HG03469 (cell line): ENCODE data around the gene LCN12.

Experiments used
- ATAC-seq: cut with Tn5 transposase; IDR thresholded peaks from one replicate; pipeline ENCODE4 v1.9.1; 2021; ENCODE audit warnings: mild to moderate bottlenecking, moderate library complexity, moderate number of reproducible peaks; ENCODE audit not compliant: unreplicated experiment

Gene LCN12

DNA sequence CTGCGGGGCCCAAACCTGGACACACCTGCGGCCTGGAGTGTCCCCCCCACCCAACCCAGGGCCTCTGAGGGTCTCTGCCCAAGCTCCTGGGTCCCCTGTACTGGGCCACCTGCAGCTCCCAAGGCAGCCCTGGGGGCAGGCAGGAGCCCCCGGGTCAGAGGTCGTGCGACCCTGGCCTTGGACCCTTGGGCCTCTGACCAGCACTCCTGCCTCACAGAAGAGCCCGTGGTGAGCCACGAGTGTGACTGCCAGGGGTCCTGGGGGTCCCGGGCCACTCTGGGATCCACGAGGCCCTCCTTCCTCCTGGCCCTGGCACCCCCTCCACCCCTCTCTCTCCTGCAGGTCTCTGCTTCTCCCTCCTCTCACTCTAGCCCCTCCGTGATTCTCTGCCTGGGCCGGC lies 20.3 kb downstream of the LCN12 start:
- ATAC-seq: no peak

GRCh38 chr9:136972743-136973142 lies 20.7 kb downstream of the LCN12 start:
- no peak for ATAC-seq

- no peak for ATAC-seq
These were observed 21.8 kb downstream of the LCN12 start for GRCh38 chr9:136973618-136974617.

- no peak for ATAC-seq
These were observed 22.9 kb downstream of the LCN12 start for GRCh38 chr9:136974817-136975535.

DNA sequence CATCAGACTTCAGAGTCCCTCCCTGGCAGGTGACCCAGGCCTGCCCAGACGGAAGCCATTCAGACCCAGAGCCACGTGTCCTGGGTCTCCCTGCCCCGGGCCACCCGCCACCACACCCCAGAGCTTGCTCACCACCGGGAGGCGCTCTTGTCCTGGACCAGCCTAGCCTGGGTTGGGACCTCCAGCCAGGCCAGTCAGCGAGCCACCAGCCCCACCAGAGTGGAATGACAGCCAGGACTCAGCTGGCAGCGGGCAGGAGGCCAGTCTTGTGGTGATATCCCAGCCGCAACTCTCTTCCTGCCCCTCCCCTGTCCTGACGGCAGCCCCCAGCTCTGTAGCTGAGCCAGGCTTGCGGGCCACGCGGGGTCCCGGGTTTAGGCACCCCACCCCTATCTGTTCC lies 23.6 kb downstream of the LCN12 start:
- no peak for ATAC-seq

- no peak for ATAC-seq
These were observed 25.1 kb downstream of the LCN12 start, which contains the start of gene PTGDS for GRCh38 chr9:136977223-136977622. TSS of gene PTGDS (plus strand) at chr9:136977504. CDS start at chr9:136977579, 75 bp downstream.

DNA sequence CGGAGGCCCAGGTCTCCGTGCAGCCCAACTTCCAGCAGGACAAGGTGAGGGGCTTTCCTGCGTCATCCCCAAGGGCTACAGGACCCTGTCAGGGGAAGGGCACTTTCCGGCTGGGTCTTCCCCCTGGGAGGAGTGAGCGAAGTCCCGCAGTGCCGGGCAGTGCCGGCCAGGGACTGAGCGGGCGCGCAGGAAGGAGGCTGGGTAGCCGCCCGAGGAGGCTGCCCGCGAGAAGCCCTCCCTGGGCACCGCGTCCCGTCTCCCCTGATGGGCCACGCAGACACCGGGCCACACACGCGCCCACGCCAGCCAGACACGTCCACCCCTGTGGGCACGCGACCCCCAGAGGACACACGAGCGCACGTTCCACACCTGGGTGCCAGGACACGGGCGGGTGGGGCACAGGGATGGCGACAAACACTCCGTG lies 25.6 kb downstream of the LCN12 start:
- no peak for ATAC-seq

- ATAC-seq: no peak
These were observed 26.2 kb downstream of the LCN12 start for GRCh38 chr9:136978073-136978864.

DNA sequence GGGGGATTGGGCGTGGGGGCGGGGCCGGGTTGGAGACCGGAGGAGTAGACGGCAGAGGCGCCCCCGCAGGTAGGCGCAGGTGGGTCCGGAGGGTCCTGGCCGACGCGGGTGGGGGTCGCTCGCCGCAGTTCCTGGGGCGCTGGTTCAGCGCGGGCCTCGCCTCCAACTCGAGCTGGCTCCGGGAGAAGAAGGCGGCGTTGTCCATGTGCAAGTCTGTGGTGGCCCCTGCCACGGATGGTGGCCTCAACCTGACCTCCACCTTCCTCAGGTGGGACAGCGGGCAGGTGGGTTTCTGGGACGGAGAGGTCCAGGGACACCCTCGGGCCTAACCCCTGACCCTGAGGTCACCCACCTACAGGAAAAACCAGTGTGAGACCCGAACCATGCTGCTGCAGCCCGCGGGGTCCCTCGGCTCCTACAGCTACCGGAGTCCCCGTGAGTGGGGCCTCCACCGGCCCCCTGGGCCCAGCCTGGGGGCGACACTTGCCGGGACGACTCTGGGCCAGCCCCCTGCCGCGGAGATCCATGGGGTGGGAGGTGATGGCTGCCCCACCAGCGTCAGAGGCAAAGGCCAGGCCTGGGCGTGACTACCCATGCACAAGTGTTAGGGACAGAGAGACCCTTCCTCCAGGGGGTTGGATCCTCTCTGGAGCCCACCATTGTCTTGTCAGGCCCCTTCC lies 26.9 kb downstream of the LCN12 start:
- no peak for ATAC-seq

DNA sequence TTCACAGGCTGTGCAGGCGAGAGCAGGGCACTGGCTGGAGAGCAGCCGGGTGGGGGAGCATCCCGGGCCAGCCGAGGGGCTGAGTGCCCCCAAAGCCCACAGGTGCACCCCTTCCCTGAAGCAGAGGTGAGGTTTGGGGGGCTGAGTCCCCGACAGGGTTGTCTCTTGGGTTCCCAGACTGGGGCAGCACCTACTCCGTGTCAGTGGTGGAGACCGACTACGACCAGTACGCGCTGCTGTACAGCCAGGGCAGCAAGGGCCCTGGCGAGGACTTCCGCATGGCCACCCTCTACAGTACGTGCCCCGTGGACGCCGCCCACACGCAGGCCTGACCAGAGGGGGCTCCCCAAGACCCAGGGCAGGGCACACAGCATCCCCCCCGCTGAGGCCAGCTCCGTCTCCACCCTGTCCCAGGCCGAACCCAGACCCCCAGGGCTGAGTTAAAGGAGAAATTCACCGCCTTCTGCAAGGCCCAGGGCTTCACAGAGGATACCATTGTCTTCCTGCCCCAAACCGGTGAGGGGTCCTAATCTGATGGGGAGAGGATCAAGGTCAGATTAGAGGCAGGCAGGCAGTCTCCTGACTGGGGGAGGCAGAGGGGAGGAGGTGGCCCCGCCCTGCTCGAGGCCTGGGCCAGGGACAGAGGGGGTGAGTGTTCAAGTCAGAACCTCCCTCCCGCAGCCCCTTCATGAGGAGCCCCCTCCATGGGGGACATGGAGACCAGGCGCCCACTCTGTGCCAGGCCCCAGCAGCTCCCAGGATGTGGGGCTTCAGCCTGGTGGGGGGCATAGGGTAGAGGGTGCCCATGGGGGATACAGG lies 27.9 kb downstream of the LCN12 start:
- no peak for ATAC-seq

DNA sequence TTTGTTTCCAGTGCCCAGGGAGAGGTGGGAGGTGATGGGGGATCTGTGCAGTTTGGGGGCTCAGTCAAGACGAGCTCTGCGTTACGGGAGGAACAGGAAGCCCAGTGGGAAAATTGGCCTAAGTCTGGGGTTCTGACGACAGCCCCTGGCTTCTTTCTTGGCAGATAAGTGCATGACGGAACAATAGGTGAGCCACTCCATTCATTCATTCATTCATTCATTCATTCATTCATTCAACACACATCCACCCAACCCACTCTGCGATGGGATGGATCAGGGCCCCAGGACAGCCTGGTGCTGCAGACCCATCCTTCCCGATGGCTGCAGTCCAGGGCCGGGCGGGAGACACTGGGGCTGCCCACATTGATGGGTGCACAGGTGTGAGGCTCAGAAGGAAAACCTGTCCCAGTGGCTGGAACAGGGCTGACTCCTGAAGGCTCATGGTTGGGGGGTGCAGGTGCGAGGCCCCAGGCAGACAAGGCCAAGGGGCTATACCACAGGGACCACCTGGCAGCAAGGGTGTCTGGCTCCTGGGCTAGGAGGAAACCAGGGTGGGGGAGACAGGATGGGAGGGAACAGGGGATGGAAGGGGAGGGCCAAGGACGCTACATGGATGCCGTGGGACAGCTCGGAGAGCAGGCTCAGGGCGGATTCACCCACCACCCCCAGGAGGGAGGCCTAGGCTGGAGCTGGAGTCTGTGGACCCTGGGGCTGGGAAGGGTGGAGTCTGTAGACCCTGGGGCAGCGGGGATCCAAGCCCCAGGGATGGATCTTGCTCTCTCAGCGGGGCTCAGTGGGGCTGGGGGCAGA lies 28.8 kb downstream of the LCN12 start:
- ATAC-seq: no peak

- no peak for ATAC-seq
These were observed 29.6 kb downstream of the LCN12 start for GRCh38 chr9:136981588-136982231.

DNA sequence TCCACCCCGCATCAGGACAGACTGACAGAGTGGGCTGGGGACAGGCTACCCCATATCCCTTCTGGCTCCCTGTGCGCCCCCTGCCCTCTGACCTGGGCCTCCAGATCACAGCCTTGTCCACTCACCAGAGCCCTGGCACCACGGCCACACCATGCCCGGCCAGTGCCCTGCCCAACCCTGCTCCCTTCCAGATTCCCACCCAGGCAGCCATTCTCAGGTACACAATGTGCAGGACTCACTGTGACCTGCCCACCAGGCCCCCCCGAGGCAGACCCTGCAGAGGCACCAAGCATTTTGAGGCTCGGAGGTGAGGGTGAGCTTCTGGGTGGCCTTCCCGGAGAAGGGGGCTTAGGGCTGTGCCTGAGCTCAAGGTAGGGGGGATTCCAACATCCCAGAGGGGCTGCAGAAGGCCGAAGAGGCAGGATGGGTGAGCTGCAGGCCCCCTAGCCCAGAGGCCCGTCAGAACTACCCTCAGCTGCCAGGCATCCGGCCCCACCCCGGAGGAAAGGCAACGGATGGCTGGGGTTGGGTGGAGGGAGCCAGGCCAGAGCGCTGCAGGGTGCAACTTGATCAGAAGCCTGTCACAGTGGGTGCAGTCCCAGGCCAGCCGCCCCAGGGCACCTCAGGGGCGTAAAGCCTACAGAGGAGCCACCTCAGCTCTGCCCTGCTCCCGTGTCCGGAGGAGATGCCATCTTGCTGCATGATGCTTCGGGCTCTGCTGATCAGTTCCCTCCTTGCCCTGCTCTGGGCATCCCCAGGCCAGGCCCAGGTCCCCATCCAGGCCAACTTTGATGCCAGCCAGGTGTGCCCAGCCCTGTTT lies 30.4 kb downstream of the LCN12 start, which contains the start of gene LCNL1:
Gene LCNL1 (plus strand): TSS at position 762 of the 820 bp plus-strand sequence. CDS start 594 bp downstream, outside the sequence.
- no peak for ATAC-seq

DNA sequence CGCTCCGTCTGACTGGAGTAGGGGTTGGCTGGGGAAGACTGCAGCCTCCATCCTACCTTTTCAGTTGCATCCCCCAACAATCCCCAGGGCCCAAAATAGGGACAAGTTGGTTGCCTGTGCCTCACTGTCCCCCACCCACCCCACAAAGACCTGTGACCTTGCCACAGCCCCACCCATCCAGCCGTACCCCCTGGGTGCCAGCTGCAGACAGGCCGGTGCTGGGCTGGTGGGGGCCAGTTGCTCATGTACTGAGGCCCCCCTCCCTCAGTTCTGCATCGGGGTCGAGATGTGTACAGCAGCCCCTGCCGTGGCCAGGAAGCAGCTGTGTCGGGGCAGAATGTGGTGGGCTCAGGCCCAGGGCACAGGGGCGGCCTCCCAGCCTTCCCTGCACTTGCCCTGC lies 31.1 kb downstream of the LCN12 start:
- ATAC-seq: no peak

GRCh38 chr9:136983656-136984314 lies 31.7 kb downstream of the LCN12 start:
- ATAC-seq: no peak

- no peak for ATAC-seq
These were observed 32.5 kb downstream of the LCN12 start for GRCh38 chr9:136984464-136985026.
